Esophagus (tissue), 2 donors: Measurements from ENCODE around the gene MAP2K7. TPM values are rescaled to one million over a fixed set of nuclear protein-coding genes. Genes with fewer than 3 reads are reported as not detected.
A peak's percentile ranks its signal among the peaks of the same experiment; 100 is the strongest.

ENCODE experiments used
- H3K27ac ChIP-seq, 2 donors: one replicate each; pipeline ENCODE4 v1.5.1; 2013; ENCODE audit warnings: low read depth in 2 of 2, mild to moderate bottlenecking in 2 of 2, inconsistent platforms in 1 of 2, low read length in 1 of 2, moderate library complexity in 1 of 2
- H3K27me3 ChIP-seq, 2 donors: one replicate each; pipeline ENCODE4 v1.6.1; 2013; ENCODE audit warnings: low read length in 2 of 2, control low read depth in 1 of 2, mild to moderate bottlenecking in 1 of 2; ENCODE audit not compliant: insufficient read depth in 2 of 2, control insufficient read depth in 1 of 2
- H3K36me3 ChIP-seq, 2 donors: one replicate each; pipeline ENCODE4 v1.6.1; 2013; ENCODE audit warnings: low read length in 1 of 2; ENCODE audit not compliant: control insufficient read depth in 2 of 2, insufficient read depth in 2 of 2
- H3K4me1 ChIP-seq, 2 donors: one replicate each; pipeline ENCODE4 v1.6.1; 2013; ENCODE audit warnings: low read length in 1 of 2; ENCODE audit not compliant: control insufficient read depth in 2 of 2, insufficient read depth in 2 of 2
- H3K4me3 ChIP-seq, 2 donors: one replicate each; pipeline ENCODE4 v1.5.1; 2013; ENCODE audit warnings: low read length in 2 of 2, mild to moderate bottlenecking in 2 of 2, low read depth in 1 of 2, moderate library complexity in 1 of 2
- H3K9me3 ChIP-seq, 2 donors: one replicate each; pipeline ENCODE4 v1.6.1; 2013; ENCODE audit warnings: mild to moderate bottlenecking in 2 of 2, low read depth in 1 of 2, low read length in 1 of 2, moderate library complexity in 1 of 2; ENCODE audit not compliant: control insufficient read depth in 2 of 2, insufficient read depth in 1 of 2
- WGBS, 2 donors: extraction: QIAGEN DNeasy Blood & Tissue Kit; methylation state at CpG; one replicate each; pipeline ENCODE4 v1.1.7; 2013; 5-methylcytosine and 5-hydroxymethylcytosine counted together
- polyA plus RNA-seq, 2 donors: library from polyadenylated mRNA; stranded (reverse); fragments of 200-250 nt; gene quantifications; one replicate each; pipeline ENCODE4 v1.2.3, GENCODE V29; 2013
- donor health status: healthy with polysubstance abuse.
- donor health status: Bipolar disorder and iron deficiency.

Gene MAP2K7
- polyA plus RNA-seq, 2 donors: 12.8 to 35.1 TPM

DNA sequence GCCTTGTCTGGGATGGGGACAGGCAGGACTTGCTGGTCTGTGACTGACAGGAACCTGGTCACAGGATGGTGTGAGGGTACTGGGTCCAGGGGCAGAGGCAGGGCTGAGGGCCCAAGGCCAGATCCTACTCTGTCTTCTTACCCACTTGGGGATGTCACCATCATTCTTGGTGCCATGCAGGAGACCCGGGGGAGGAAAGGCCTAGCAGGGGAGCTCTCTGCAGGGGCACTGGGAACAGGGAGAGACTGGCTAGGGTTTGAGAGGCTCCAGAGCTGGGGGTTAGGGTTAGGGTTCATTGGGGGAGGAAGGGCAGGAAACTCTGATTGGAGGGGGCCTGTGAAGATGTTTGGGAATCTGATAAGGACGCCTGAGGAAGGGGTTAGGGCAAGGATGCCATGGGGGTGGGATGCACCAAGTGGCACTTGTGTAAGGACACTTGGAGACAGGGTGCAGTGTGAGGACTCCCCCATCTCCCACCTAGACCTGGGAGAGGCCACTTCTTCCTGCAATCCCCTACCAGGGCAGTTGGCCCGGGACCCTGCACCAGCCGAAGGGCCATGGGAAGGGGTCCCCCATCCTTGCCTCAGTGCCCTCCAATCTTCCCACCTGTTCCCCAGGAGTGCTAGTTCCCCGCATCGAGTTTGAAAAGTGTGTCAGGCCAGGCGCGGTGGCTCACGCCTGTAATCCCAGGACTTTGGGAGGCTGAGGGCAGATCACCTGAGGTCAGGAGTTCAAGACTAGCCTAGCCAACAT is 36.4 kb upstream of the MAP2K7 start:
- Histone ChIP-seq H3K4me1 (peaks cover 13 to 29% of the 10 kb centered on the region in 2 donors), H3K4me3 (no peak overlapping the region), H3K27ac (no peak overlapping the region), H3K27me3 (no peaks in the 10 kb centered on the region), H3K9me3 (peaks cover 0 to 5% of the 10 kb centered on the region in 2 donors), H3K36me3 (no peaks in the 10 kb centered on the region)
- WGBS, 2 donors: 86 to 87% methylated on average over 9 of the region's 9 CpGs

DNA sequence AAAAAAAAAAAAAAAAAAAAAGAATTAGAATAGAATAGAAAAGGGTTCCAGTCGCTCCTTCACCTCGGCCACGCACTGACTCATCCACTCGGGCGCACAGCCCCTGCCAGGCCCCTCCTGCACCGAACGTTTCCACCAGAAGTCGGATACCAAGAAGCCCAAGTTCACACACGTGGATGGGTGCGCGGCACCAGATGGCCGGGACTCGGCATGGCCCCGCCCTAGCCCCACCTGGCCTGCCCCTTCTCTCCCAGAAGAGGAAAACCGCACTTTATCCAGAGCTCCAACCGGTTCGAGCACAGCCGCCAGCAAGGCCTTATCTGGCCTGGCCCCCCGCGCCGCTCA is 35.4 kb upstream of the MAP2K7 start:
- Histone ChIP-seq H3K9me3 (peaks cover 0 to 5% of the 10 kb centered on the region in 2 donors), H3K4me1 (peaks cover 11 to 27% of the 10 kb centered on the region in 2 donors), H3K27me3 (peaks cover 0 to 6% of the 10 kb centered on the region in 2 donors), H3K4me3 (peak overlapping the region in 1 of 2 donors; percentile 46), H3K36me3 (no peaks in the 10 kb centered on the region), H3K27ac (peak overlapping the region; percentile 73 to 81)
- 7 to 16% methylated on average over 21 of the region's 21 CpGs for WGBS, 2 donors

DNA sequence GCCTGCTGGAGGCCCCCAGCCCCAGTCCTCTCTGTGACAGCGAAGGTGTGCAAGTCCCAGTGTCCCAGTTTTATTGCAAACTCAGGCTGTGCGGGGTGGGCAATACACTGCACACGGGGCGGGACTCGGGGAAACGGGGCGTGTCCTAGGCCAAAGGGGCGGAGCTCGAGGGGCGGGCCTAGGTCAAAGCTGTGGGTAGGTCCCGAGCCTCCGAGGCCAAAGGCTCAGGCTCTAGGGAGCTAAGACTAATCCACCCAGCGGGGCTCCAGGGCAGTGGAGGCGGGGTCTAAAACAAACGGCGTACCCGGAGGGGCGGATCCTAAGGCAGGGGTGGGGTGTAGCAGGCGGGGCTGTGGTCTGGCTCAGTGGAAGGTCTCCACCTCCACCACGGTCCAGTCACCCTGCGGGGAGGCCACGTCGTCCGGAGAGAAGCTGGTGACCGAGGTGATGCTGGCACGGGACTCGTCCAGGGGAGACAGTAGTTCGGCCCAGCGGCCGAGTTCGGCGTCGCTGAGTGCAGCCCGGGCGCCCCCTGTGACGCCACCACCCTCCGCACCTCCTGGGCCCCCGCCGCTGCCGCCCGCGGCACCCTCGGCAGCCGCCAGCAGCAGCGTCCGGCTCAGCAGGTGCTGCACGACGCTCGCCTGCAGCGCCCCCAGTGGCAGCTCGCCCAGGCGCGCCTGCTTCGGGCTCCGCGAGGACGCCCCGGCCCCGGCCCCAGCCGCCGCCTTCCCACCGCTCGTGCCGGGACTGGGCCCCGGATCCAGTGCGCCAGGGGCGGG is 34.8 kb upstream of the MAP2K7 start:
- 1% methylated on average over 64 to 67 of the region's 67 CpGs for WGBS, 2 donors
- Histone ChIP-seq H3K27me3 (peaks cover 0 to 11% of the 10 kb centered on the region in 2 donors), H3K27ac (peak overlapping the region; percentile 73 to 81), H3K9me3 (peaks cover 0 to 5% of the 10 kb centered on the region in 2 donors), H3K4me1 (peaks cover 11 to 27% of the 10 kb centered on the region in 2 donors), H3K36me3 (no peaks in the 10 kb centered on the region), H3K4me3 (peak overlapping the region; percentile 41 to 46)

DNA sequence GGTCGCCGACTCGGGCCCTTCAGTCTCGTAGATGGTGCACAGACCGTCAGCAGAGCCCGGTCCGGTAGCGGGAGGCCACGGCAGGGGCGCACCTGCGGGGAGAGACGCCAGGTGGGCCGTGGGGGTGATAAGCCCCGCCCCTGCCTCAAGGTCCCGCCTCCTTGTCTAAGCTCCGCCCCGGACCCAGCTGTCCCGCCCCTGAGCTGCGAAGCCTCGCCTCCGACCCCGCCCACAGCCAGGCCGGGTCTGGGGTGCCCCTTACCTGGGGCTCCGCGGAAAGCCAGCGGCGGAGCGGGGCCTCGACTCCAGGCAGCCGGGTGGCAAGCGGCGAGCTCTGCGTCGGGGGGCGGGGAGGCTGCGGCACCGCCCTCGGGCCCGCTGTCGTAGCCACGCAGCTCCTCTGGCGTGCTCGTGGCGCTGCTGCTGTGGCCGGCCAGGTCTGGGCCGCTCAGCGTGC is 34.2 kb upstream of the MAP2K7 start:
- Histone ChIP-seq H3K4me1 (peaks cover 11 to 27% of the 10 kb centered on the region in 2 donors), H3K9me3 (peaks cover 0 to 7% of the 10 kb centered on the region in 2 donors), H3K27ac (peak overlapping the region; percentile 73 to 81), H3K27me3 (peaks cover 0 to 17% of the 10 kb centered on the region in 2 donors), H3K4me3 (peak overlapping the region; percentile 41 to 46), H3K36me3 (no peaks in the 10 kb centered on the region)
- WGBS, 2 donors: 3 to 8% methylated on average over 42 to 47 of the region's 47 CpGs

DNA sequence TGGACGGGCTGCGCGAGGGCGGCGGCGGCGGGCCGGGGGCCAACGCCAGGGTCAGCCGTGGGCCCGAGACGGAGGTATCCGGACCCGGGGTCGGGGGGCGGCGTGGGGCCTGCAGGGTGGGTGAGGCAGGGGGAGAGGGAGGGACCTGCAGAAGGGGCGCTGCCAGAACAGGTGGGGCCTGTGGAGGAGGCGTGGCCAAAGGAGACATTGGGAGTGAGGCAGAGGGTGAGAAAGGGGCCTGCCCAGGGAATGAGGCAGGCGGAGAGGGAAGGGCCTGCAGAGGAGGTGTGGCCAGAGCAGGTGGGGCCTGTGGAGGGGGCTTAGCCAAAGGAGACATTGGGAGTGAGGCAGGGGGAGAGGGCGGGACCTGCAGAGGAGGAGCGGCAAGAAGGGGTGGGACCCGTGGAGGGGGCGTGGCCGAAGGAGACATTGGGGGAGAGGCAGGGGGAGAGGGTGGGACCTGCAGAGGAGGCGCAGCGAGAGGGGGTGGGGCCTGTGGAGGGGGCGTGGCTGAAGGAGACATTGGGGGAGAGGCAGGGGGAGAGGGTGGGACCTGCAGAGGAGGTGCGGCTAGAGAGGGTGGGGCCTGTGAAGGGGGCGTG is 33.7 kb upstream of the MAP2K7 start:
- Histone ChIP-seq H3K36me3 (no peaks in the 10 kb centered on the region), H3K27ac (peak overlapping the region; percentile 73 to 81), H3K9me3 (peaks cover 0 to 10% of the 10 kb centered on the region in 2 donors), H3K27me3 (peaks cover 3 to 23% of the 10 kb centered on the region in 2 donors), H3K4me3 (peak overlapping the region; percentile 41 to 46), H3K4me1 (peaks cover 11 to 25% of the 10 kb centered on the region in 2 donors)
- WGBS, 2 donors: 18 to 19% methylated on average over 29 to 30 of the region's 30 CpGs

DNA sequence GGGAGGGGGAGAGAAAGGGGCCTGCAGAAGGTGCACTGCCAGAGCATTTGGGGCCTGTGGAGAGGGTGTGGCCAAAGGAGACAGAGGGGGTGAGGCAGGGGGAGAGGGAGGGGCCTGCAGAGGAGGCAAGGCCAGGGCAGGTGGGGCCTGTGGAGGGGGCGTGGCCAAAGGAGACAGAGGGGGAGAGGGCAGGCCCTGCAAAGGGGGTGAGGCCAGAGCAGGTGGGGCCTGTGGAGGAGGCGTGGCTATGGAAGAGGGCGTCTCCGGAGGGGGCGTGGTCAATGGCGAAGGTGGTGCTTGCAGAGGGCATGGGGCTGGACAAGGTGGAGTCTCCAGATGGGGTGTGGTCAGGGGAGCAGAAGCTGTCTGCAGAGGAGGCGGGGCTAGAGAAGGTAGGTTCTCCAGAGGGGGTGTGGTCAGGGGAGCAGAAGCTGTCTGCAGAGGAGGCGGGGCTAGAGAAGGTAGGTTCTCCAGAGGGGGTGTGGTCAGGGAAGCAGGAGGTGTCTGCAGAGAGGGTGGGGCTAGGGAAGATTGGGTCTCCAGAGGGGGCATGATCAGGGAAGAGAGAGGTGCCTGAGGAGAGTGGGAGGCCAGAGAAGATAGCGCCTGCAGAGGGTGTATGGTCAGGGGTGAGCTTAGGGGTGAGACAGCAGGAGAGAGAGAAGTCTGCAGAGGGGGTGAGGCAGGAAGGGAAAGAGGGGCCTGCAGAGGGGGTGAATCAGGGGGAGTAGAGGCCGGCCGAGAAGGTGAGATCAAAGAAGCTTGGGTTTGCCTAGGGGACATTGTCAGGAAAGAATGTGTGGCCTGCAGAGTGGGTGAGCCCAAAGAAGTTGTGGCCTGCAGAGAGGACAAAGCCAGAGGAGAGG is 32.9 kb upstream of the MAP2K7 start:
- 55 to 58% methylated on average over 11 of the region's 11 CpGs for WGBS, 2 donors
- Histone ChIP-seq H3K4me3 (no peak overlapping the region), H3K36me3 (no peaks in the 10 kb centered on the region), H3K27me3 (peaks cover 3 to 23% of the 10 kb centered on the region in 2 donors), H3K27ac (no peak overlapping the region), H3K4me1 (peaks cover 11 to 23% of the 10 kb centered on the region in 2 donors), H3K9me3 (peaks cover 0 to 10% of the 10 kb centered on the region in 2 donors)

DNA sequence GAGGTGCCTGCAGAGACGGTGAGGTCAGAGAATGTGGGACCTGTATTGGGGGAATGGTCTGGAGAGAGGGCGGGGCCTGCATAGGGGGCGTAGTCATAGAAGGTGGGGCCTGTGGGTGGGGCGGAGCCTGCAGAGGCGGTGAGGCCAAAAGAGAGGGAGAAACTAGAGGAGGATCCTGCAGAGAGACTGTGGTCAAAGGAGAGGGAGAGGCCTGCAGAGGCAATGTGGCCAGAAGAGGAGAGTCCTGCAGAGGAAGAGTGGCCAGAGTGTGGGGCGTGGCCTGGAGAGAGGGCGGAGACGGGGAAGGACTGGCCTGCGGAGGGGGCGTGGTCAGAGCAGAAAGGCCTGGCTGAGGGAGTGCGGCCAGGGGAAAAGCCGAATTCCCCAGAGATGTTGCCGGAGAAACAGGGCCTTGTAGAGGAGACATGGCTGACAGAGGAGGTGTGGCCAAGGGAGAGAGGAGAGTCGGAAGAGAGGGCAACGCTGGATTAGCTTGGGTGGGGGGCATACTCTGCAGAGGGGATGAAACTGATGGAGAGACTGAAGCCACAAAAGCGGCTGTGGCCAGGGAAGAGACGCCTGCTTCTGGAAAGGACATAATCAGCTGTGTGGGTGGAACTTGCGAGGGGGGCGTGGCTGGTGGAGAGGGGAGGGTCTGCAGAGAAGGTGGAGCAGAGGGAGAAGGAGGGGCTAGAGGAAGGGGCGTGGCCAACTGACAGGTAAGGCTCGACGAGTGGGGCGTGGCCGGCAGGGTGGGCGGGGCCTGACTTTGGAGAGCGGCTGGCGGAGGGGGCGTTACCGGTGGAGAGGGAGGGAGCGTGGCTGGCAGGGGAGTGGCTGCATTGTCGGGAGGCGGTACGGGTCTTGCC is 32.0 kb upstream of the MAP2K7 start:
- WGBS, 2 donors: 7 to 9% methylated on average over 32 to 33 of the region's 33 CpGs
- H3K27me3 ChIP-seq: peaks cover 3 to 23% of the 10 kb centered on the region in 2 donors
- H3K4me3 ChIP-seq: no peak overlapping the region
- H3K9me3 ChIP-seq: peaks cover 0 to 10% of the 10 kb centered on the region in 2 donors
- peak overlapping the region; percentile 31 to 62 for H3K27ac ChIP-seq
- H3K36me3 ChIP-seq: no peaks in the 10 kb centered on the region
- H3K4me1 ChIP-seq: peaks cover 11 to 20% of the 10 kb centered on the region in 2 donors

DNA sequence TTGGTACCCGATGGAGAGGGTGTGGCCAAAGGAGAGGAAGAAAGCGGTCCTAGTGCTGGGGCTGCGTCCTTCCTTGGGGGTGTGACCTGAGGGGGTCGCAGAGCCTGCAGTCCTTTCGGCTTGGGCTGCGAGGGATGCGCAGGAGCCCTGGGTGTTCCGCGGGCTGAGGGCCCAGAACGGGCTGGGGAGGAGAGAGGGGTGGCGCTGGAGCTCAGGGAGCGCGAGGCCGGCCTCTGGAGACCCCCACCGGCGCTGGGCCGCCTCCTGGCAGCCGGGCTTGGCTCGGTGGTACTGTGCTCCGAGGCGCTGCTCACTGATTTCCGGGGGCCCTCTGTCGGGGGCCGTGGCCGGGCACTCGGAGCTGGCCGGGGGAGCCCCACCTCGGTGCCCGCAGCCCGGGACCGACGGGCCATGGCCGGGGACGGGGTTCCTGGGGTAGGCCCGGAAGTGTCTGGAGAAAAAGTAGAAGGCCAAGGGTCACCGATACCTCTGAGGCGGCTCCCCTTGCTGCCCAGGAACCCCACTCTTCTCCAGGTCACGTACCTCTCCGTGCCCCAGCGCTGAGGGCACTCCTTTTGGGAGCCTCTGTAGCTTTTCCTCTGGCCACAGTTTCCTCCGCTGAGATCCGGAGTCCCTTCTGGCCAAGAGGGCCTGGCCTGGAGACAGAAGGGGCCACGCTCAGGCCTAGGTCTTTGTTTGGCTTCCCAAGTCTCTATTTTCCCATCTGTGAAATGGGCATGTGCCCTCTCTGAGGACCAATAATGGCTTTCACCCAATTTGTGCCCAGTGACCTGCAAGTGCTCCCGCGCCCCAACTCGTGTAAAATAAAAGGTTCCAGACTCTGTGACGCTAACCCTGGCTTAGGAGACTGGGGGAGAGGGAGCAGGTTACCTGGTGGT is 31.1 kb upstream of the MAP2K7 start:
- Histone ChIP-seq H3K36me3 (no peaks in the 10 kb centered on the region), H3K4me3 (no peak overlapping the region), H3K27me3 (peaks cover 3 to 23% of the 10 kb centered on the region in 2 donors), H3K27ac (no peak overlapping the region), H3K4me1 (peaks cover 11 to 20% of the 10 kb centered on the region in 2 donors), H3K9me3 (peaks cover 0 to 10% of the 10 kb centered on the region in 2 donors)
- WGBS, 2 donors: 52 to 55% methylated on average over 43 to 47 of the region's 47 CpGs
